Esophagus (tissue), 2 donors: ENCODE measurements around the gene HOXD11. TPM values are rescaled to one million over a fixed set of nuclear protein-coding genes. Genes with fewer than 3 reads are reported as not detected.

Experiments used
- H3K27ac ChIP-seq, 2 donors: one replicate each; pipeline ENCODE4 v1.5.1; 2013; ENCODE audit warnings: low read depth in 2 of 2, mild to moderate bottlenecking in 2 of 2, inconsistent platforms in 1 of 2, low read length in 1 of 2, moderate library complexity in 1 of 2
- H3K27me3 ChIP-seq, 2 donors: one replicate each; pipeline ENCODE4 v1.6.1; 2013; ENCODE audit warnings: low read length in 2 of 2, control low read depth in 1 of 2, mild to moderate bottlenecking in 1 of 2; ENCODE audit not compliant: insufficient read depth in 2 of 2, control insufficient read depth in 1 of 2
- H3K36me3 ChIP-seq, 2 donors: one replicate each; pipeline ENCODE4 v1.6.1; 2013; ENCODE audit warnings: low read length in 1 of 2; ENCODE audit not compliant: control insufficient read depth in 2 of 2, insufficient read depth in 2 of 2
- H3K4me1 ChIP-seq, 2 donors: one replicate each; pipeline ENCODE4 v1.6.1; 2013; ENCODE audit warnings: low read length in 1 of 2; ENCODE audit not compliant: control insufficient read depth in 2 of 2, insufficient read depth in 2 of 2
- H3K4me3 ChIP-seq, 2 donors: one replicate each; pipeline ENCODE4 v1.5.1; 2013; ENCODE audit warnings: low read length in 2 of 2, mild to moderate bottlenecking in 2 of 2, low read depth in 1 of 2, moderate library complexity in 1 of 2
- H3K9me3 ChIP-seq, 2 donors: one replicate each; pipeline ENCODE4 v1.6.1; 2013; ENCODE audit warnings: mild to moderate bottlenecking in 2 of 2, low read depth in 1 of 2, low read length in 1 of 2, moderate library complexity in 1 of 2; ENCODE audit not compliant: control insufficient read depth in 2 of 2, insufficient read depth in 1 of 2
- WGBS, 2 donors: extraction: QIAGEN DNeasy Blood & Tissue Kit; methylation state at CpG; one replicate each; pipeline ENCODE4 v1.1.7; 2013; 5-methylcytosine and 5-hydroxymethylcytosine counted together
- polyA plus RNA-seq, 2 donors: library from polyadenylated mRNA; stranded (reverse); fragments of 200-250 nt; gene quantifications; one replicate each; pipeline ENCODE4 v1.2.3, GENCODE V29; 2013
- donor health status: healthy with polysubstance abuse.
- donor health status: Bipolar disorder and iron deficiency.

Gene HOXD11
- polyA plus RNA-seq, 2 donors, result 0.08 TPM; not detected in 1

DNA sequence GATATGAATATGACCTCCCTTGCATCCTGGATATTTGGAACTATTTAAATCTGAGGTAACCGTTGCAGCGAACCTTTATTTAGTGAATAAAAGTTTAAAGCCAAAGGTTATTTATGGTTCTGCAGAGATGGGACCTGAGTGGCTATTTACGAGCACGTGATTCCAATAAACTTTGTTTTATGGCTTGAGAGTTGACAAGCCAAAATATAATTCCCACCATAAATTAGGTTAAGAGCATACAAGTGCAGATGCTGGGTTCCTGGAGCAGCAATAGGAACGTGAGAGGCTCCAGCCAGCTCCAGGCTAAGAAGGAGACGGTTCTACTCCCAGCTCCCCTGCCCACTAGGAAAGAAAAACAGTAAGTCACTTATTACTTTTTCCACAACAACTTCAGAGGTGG lies 39.0 kb downstream of the HOXD11 start:
- WGBS, 2 donors, result 32 to 38% methylated on average over 6 of the region's 6 CpGs
- H3K27ac ChIP-seq, result no peak overlapping the region
- H3K9me3 ChIP-seq, result peaks cover 2 to 12% of the 10 kb centered on the region in 2 donors
- H3K27me3 ChIP-seq, result peaks cover 0 to 30% of the 10 kb centered on the region in 2 donors
- H3K4me1 ChIP-seq, result no peaks in the 10 kb centered on the region
- no peaks in the 10 kb centered on the region for H3K36me3 ChIP-seq
- no peak overlapping the region for H3K4me3 ChIP-seq

DNA sequence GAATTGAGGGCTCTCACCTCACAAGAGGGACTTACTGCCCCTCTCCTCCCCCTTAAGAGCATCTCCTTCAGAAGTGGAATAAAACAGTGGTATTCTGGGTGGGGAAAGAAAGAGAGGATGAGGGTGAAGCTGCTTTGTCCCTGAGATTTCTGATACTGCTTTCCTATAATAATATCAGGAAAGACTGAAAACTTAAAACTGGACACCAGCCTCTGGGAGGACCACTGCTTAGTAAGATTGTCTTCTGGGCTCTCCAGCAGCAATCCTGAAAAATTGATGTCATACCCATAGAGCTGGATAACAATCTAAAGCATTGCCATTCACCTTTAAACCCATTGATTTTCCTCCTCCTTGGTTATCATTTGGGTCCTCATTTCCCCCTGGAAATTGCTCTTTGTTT lies 39.6 kb downstream of the HOXD11 start:
- Histone ChIP-seq H3K27me3 (peaks cover 4 to 35% of the 10 kb centered on the region in 2 donors), H3K9me3 (peaks cover 2 to 12% of the 10 kb centered on the region in 2 donors), H3K27ac (no peak overlapping the region), H3K4me3 (no peak overlapping the region), H3K36me3 (no peaks in the 10 kb centered on the region), H3K4me1 (no peaks in the 10 kb centered on the region)

- 32 to 34% methylated on average over 32 of the region's 32 CpGs for WGBS, 2 donors
- peaks cover 2 to 12% of the 10 kb centered on the region in 2 donors for H3K9me3 ChIP-seq
- H3K36me3 ChIP-seq, result no peaks in the 10 kb centered on the region
- no peak overlapping the region for H3K4me3 ChIP-seq
- H3K27ac ChIP-seq, result no peak overlapping the region
- peaks cover 0 to 2% of the 10 kb centered on the region in 2 donors for H3K4me1 ChIP-seq
- H3K27me3 ChIP-seq, result peaks cover 4 to 42% of the 10 kb centered on the region in 2 donors
Observed at GRCh38 chr2:176147210-176147799, 40.2 kb downstream of the HOXD11 start.

DNA sequence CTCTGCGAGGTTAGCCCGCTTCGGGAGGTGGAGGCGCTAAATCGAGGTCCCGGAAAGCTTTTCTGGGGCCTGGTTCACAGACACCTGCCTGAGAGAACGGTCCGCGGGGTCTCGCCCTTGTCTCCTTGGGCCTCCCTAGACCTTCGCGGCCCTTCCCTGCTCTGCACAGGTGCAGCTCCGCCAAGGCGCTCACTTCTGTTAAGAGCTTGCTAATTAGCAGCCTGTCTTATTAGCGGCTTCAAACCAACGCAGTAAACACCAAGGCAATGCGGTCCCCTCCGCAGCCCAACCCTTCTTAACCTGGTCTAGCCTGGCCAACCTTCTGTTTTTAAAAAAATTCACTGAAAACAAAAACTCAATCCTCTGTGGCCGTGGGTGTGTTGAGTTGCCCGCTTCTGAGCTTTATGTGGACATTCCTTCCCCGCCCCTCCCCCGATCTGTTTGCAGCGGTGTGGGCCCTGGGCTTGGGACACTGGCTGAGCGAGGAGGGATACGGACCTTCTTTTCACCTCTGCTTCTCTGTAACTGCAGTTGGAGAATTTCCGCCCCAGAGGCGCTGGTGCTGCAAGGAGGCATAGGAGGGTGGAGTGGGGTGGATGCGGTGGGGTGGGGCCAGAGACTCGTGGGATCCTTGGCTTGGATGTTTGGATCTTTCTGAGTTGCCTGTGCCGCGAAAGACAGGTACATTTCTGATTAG lies 40.9 kb downstream of the HOXD11 start:
- Histone ChIP-seq H3K4me3 (no peak overlapping the region), H3K9me3 (peaks cover 2 to 12% of the 10 kb centered on the region in 2 donors), H3K27me3 (peaks cover 4 to 46% of the 10 kb centered on the region in 2 donors), H3K4me1 (peaks cover 0 to 3% of the 10 kb centered on the region in 2 donors), H3K27ac (no peak overlapping the region), H3K36me3 (no peaks in the 10 kb centered on the region)
- whole genome bisulfite sequencing, 2 donors, result 19 to 25% methylated on average over 31 of the region's 31 CpGs

- Histone ChIP-seq H3K27me3 (peaks cover 4 to 49% of the 10 kb centered on the region in 2 donors), H3K9me3 (peaks cover 2 to 12% of the 10 kb centered on the region in 2 donors), H3K36me3 (no peaks in the 10 kb centered on the region), H3K27ac (no peak overlapping the region), H3K4me1 (peaks cover 0 to 3% of the 10 kb centered on the region in 2 donors), H3K4me3 (no peak overlapping the region)
- 31% methylated on average over 11 of the region's 11 CpGs for WGBS, 2 donors
Observed at GRCh38 chr2:176148751-176149421, 41.8 kb downstream of the HOXD11 start.

GRCh38 chr2:176149481-176149938 lies 42.4 kb downstream of the HOXD11 start:
- no peak overlapping the region for H3K4me3 ChIP-seq
- peaks cover 2 to 12% of the 10 kb centered on the region in 2 donors for H3K9me3 ChIP-seq
- peaks cover 4 to 49% of the 10 kb centered on the region in 2 donors for H3K27me3 ChIP-seq
- H3K36me3 ChIP-seq, result no peaks in the 10 kb centered on the region
- WGBS, 2 donors, result 32 to 53% methylated on average over 22 of the region's 22 CpGs
- H3K27ac ChIP-seq, result no peak overlapping the region
- H3K4me1 ChIP-seq, result peaks cover 0 to 3% of the 10 kb centered on the region in 2 donors

GRCh38 chr2:176149939-176150583 lies 43.0 kb downstream of the HOXD11 start:
- H3K27me3 ChIP-seq, result peaks cover 4 to 48% of the 10 kb centered on the region in 2 donors
- 35 to 50% methylated on average over 24 of the region's 24 CpGs for WGBS, 2 donors
- peaks cover 2 to 12% of the 10 kb centered on the region in 2 donors for H3K9me3 ChIP-seq
- no peak overlapping the region for H3K4me3 ChIP-seq
- no peak overlapping the region for H3K27ac ChIP-seq
- H3K36me3 ChIP-seq, result no peaks in the 10 kb centered on the region
- peaks cover 0 to 3% of the 10 kb centered on the region in 2 donors for H3K4me1 ChIP-seq

- H3K27ac ChIP-seq, result no peak overlapping the region
- no peak overlapping the region for H3K4me3 ChIP-seq
- 37 to 53% methylated on average over 14 of the region's 14 CpGs for WGBS, 2 donors
- peaks cover 4 to 44% of the 10 kb centered on the region in 2 donors for H3K27me3 ChIP-seq
- H3K4me1 ChIP-seq, result peaks cover 0 to 3% of the 10 kb centered on the region in 2 donors
- no peaks in the 10 kb centered on the region for H3K36me3 ChIP-seq
- H3K9me3 ChIP-seq, result peaks cover 2 to 12% of the 10 kb centered on the region in 2 donors
Observed at GRCh38 chr2:176150584-176151441, 43.7 kb downstream of the HOXD11 start.
